ENCODE measurements around the gene ROCK2. TPM values are rescaled to one million over a fixed set of nuclear protein-coding genes. Genes with fewer than 3 reads are reported as not detected.

Gene ROCK2
- total RNA-seq, 1 experiment from 2014 or later, result 38.0 TPM

Other genes with a start within 250 kb of the ROCK2 start
- gene SLC66A3, start 189.2 kb downstream of the ROCK2 start, total RNA-seq (2021), result 11.9 and 17.4 TPM in 2 replicates
- 13.4 and 15.2 TPM in 2 replicates for gene E2F6, start 121.5 kb upstream of the ROCK2 start, total RNA-seq (2021)
- 0.20 and 0.37 TPM in 2 replicates for gene GREB1, start 189.4 kb upstream of the ROCK2 start, total RNA-seq (2021)

Measured in PC-9 (cell line).